Fibroblast of gingiva (primary cell): Measurements from ENCODE around the gene DDX54.

Experiments used
- DNase-seq: peaks from one replicate; pipeline ENCODE4 v3.0.0-alpha.2; 2011; ENCODE audit warnings: low read depth

Gene DDX54

DNA sequence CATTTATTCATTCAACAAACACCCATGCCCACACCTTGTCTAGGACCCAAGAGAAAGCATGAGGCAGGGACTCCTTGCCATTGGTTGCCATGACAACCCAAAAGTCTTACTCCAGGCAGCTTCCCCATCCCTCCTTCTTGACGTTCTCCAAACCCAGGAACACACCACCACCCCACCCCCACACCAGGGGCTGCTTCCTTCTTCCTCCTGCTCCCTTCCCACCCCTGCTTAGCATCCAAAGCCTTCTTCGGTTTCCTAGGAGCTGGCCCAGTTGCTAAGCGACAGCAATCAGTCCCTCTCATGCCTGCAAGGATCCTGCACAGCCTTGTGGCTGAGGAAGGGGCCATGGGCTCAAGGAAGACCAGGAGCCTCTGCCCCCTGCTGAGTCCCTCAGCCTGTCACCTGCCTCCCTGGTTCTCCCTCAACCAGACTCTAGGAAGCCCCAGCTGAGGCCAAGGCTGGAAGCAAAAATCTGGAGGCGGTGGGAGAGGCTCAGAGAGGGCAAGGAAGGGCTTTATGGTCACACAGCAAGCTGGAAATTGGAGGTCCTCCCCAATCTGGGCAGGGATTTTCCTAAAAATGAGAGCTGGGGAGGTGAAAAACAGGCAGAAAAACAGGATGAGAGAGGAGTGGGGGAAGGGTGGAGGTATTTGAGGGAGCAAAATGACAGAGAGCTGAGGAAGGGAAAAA is 65.2 kb downstream of the DDX54 start:
- no peak for DNase-seq

DNA sequence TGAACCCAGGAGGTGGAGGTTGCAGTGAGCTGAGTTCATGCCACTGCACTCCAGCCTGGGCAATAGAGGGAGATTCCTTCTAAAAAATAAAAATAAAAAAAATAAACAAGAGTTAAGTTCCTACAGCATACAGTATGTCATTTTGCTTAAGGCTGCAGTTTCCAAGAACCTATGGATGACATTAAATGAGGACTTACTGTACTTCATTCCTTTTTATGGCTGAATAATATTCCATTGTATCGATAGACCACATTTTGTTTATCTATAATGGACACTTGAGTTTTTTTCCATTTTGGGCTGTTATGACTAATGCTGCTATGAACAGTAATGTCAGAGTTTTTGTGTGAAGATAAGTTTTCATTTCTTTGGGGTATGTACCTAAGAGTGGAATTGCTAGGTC is 67.1 kb downstream of the DDX54 start:
- no peak for DNase-seq

DNA sequence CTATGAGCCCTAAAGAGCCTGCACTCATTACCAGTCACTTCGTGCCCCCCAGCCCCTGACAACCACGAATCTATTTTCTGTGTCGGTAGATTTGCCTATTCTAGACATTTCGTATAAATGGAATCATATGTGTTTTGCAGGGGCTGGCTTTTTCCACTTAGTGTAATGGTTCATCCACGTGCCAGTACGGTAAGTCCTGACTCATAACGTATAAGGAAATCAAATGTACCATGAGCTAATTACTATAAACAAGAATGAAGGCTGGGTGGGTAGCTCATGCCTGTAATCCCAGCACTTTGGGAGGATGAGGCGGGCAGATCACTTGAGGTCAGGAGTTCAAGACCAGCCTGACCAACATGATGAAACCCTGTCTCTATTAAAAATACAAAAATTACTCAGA is 67.6 kb downstream of the DDX54 start:
- DNase-seq: peak; percentile 32

DNA sequence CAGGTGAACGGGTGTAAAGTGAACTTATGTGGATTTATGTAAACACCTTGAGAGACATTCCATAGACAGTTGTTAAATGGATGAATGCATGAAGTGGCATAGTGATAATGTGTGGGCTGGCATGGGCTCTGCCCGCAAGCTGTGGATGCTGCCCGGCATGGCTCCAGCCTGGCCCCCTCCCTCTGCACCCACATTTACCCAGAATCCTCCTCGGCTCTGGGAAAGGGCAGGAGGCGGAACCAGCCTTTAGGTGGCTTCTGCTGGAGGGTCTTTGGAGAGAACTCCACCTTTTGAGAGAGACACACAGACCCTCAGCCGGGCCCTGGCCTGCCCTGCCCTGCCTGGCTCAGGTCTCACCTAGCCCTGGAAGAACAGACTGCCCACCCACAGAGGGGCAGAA is 68.4 kb downstream of the DDX54 start:
- no peak for DNase-seq

DNA sequence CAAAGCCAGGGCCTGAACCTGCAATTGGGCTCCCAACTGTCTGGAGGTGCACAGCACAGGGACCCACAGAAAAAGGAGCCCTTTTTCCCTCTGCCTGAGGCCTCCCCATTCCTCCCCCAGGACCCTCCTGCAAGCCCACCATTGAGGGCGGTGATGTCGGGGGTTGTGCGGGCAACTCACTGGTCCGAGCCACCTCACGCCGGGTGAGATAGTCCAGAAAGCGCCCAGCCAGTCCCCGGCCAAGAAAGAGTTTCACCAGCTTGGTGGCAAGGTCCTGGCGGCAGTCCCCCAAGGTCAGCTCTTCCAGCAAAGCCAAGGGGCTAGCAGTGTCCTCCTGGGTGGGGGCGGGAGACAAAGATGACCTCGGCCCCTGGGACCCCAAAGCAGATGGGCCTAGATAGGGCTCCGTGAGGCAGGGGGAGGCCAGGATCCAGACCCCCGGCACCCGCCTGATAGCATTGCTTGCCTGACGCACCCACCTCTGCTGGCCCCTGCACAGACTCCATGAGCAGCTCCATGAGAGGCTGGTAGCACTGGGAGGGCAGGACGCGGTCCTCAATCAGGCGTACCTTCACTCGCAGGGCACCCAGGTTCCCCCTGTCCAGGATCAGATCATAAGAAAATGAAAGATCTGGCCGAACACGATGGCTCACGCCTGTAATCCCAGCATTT is 69.7 kb downstream of the DDX54 start:
- DNase-seq: no peak

DNA sequence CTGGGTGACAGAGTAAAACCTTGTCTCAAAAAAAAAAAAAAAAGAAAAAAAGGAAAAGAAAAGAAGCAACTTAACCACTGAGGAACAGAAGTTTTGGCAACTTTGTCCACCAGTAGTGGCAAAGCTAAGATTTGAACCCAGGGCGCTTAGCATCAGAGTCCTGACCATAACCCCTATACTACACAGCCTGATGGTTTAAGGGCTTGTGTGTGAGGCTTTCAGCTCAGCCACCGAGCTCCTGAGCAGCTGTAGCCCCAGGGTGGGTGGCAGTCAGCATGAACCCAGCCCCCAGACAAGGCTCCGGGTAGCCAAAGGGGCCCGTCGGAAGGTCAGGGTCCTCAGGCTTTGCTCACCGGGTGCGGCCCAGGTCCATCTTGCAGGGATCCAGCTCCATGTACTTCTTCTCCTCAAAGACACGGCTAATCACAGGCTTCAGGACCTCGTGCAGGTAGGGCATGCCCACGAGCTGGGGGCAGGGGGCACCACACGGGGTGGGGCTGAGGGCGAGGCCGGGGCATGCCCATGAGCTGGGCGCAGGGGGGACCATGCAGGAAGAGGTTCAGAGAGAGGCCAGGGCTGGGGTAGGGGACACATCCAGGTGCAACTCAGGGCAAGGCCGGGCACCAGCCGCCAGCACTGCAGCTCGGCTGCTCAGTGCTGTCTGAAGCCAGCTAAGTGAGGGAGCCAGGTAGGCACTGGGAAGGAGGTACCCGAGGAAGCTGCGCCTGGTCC is 70.7 kb downstream of the DDX54 start:
- DNase-seq: no peak

DNA sequence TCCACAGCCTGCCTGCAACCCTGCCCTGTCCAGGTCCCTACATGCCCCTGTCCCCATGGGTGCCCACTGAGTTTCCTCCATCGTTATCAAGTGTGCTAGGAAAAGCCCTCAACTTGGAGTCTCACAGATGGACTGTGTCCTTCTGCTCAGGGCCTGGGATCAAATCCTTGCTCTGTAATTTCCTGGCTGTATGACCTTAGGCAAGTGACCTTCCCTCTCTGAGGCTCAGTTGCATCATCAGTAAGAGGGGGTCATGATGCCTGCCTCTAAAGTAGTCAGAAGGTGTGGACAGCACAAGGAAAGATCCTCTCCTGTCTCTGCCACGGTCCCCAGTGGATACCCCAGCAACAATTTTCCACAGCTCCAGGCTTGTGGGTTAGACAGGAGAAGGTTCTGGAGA is 71.9 kb downstream of the DDX54 start:
- DNase-seq: no peak

DNA sequence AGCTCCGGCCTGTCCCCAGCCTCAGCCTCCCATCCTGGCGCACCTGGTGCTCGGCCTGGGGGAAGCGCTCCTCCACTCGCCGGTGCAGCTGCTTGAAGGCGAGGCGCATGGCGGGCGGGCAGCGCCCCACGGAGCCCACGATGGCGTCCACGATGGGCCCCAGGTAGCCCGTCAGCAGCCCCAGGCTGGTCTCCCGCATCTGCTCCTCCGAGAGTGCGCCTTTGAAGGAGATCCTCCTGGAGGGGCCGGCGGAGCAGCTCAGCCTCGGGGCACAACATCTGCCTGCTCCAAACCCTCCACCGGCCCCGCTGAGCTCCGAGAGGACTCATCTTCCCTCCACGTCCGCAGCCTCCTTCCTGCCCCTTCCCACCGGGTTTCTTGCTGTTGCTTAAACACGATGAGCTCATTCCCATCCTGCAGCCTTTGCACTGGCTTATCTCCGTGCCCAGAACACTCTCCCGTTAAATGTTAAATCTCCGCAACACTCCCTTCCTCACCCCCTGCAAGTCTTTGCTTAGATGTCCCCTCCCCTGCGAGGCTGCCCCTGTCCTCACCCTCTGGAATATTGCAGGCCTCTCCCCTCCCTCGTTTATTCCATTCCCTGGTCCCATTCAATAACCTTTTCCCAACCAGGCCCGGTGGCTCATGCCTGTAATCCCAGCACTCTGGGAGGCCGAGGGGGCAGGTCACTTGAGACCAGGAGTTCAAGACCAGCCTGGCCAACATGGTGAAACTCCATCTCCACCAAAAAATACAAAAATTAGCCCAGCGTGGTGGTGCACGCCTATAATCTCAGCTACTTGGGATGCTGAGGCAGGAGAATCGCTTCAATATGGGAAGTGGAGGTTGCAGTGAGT is 73.0 kb downstream of the DDX54 start:
- DNase-seq: no peak

DNA sequence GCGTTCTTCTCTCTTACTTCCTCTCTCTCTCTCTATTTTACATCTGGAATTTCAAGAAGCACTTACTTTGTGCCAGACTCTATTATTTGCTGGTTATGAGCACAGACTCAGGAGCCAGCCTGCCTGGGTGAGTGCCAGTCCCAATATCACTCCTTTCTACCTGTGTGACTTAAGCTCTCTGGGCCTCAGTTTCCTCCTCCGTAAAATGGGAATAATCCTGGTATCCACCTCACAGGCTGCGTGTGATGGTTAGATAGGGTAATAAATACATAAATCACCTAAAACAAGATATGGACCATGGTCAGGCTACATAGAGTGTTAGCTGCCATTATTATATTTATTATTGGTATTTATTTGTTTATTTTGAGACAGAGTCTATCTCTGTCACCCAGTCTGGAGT is 74.0 kb downstream of the DDX54 start:
- no peak for DNase-seq

DNA sequence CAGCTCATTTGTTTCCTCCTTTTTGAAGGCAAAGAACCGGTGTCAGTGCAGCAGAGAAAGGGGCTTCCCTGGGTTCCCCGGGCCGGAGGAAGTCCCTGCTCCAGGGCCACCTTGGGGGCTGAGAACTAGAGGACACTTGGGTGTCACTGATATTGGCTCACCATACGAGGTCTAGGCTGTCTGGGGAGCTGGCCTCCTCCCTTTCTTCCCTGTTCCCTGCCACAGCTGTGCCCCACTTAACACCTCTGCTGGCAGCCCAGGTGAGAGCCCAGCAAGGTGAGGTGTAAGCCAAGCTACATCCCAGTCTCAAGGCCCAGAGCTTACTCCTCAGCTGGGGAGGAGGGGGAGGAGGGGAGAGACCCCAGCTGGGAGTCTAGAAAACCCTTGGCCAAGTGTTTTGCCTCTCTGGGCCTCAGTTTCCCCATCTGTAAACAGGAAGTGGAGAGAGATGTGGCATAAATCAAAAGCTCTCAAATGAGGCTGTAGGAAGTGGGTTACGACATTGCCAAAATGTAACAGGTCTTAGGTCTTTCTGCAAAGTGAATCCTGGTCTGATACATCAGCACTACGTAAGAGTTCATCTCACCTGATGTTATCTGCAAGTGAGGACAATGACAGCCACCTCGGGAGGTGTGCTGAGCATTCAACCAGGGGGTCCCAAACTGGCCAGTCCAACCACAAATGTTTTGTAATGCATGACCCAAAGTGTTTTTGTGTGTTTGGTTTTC is 75.2 kb downstream of the DDX54 start:
- no peak for DNase-seq

DNA sequence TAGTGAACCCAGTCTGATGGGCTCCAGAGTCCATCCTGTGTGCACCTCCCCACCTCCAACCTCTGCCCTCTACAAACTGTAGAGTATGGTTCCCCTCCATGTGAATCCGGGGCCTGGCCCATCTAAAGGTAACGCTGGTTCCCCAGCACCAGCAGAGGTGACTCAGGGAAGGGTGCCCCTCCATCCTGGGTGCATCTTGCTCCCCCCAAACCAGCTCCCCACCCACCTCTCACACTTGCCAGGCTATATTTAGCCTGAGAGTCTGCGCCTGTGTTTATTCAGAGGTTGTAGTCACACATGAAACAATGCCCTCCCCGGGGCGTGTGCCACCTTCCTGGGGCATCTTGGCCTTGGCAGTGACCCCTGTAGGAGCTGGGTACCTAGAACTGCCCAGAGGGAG is 75.9 kb downstream of the DDX54 start:
- no peak for DNase-seq

DNA sequence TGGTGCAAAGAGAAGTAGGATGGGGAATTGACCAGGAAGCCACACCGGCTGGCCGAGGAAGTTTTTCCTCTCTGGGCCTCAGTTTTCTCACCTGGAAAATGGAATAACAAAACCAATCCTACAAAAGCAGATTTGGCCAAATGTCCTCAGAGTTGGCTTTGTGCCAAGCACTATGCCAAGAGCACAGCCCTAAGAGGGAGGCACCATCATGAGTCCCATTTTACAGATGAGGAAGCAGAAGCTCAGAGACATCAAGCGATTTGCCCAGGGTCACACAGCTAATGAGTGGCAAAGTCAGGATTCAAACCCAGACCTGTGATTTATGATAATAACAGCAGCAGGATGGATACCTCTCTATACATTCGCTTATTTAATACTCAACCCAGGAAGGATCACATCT is 77.0 kb downstream of the DDX54 start:
- no peak for DNase-seq
